B cell (primary cell): Measurements from ENCODE around the gene ABI3BP.

ENCODE experiments used
- CTCF ChIP-seq: fragments of 200-600 bp; IDR thresholded peaks from one replicate; pipeline ENCODE4 v1.8.0; 2022; ENCODE audit warnings: antibody characterized with exemption, mild to moderate bottlenecking
- EZH2 ChIP-seq: IDR thresholded peaks from 2 replicates; pipeline ENCODE4 v1.6.1; 2012; ENCODE audit warnings: borderline replicate concordance, low read depth, mild to moderate bottlenecking, moderate library complexity, low read length; ENCODE audit not compliant: insufficient read depth, poor library complexity, severe bottlenecking

- TF ChIP-seq CTCF (no peak), EZH2 (no peak)
Measured at GRCh38 chr3:100891033-100891432, 102.2 kb downstream of the ABI3BP start.
